Thoracic aorta (tissue), 2 donors: ENCODE results near the gene ZFYVE28. TPM values are rescaled to one million over a fixed set of nuclear protein-coding genes. Genes with fewer than 3 reads are reported as not detected.

ENCODE experiments used
- ATAC-seq: fragments of 150-250 bp; one replicate; pipeline ENCODE4 v1.8.0; 2017; ENCODE audit warnings: low read depth; ENCODE audit not compliant: insufficient number of reproducible peaks, low FRiP score
- DNase-seq: peaks from one replicate; pipeline ENCODE4 v3.0.0-alpha.2; 2020; ENCODE audit warnings: low spot score
- H3K27ac ChIP-seq, 2 donors: fragments of 200-600 bp; sonication (generic); 1 replicate in 1 of 2; 2 replicates in 1 of 2; pipeline ENCODE4 v1.5.1; 2016; ENCODE audit warnings: mild to moderate bottlenecking in 2 of 2, moderate library complexity in 2 of 2
- H3K27me3 ChIP-seq: fragments of 200-600 bp; sonication (generic); replicated peaks from 2 replicates; pipeline ENCODE4 v1.6.0; 2016; ENCODE audit warnings: mild to moderate bottlenecking; ENCODE audit not compliant: insufficient read depth
- H3K36me3 ChIP-seq: fragments of 200-600 bp; sonication (generic); one replicate; pipeline ENCODE4 v1.5.1; 2016
- H3K4me1 ChIP-seq, 2 donors: fragments of 200-600 bp; sonication (generic); 1 replicate in 1 of 2; 2 replicates in 1 of 2; pipeline versions ENCODE4 v1.5.1 to v1.6.0; 2016; ENCODE audit warnings: low read depth in 2 of 2, mild to moderate bottlenecking in 1 of 2; ENCODE audit not compliant: control insufficient read depth in 1 of 2
- H3K4me3 ChIP-seq: fragments of 200-600 bp; sonication (generic); 2 replicates; pipeline ENCODE4 v1.5.1; 2016; ENCODE audit warnings: mild to moderate bottlenecking
- H3K9me3 ChIP-seq: fragments of 200-600 bp; sonication (generic); 2 replicates; pipeline ENCODE4 v1.5.1; 2016
- total RNA-seq, 2 donors: library from RNA; depleted of rRNA; stranded (reverse); fragments of >200 nt; gene quantifications; one replicate each; pipeline versions ENCODE4 v1.1.0 to v1.2.3, GENCODE V29; 2016
- TF ChIP-seq, protein P1 (sequence below): fragments of 200-600 bp; sonication (generic); IDR thresholded peaks from one replicate; pipeline ENCODE4 v1.5.1; 2019; ENCODE audit warnings: antibody characterized with exemption

The ZFYVE28 gene
- total RNA-seq, 2 donors from 2014 or later, result 11.5 to 20.2 TPM

DNA sequence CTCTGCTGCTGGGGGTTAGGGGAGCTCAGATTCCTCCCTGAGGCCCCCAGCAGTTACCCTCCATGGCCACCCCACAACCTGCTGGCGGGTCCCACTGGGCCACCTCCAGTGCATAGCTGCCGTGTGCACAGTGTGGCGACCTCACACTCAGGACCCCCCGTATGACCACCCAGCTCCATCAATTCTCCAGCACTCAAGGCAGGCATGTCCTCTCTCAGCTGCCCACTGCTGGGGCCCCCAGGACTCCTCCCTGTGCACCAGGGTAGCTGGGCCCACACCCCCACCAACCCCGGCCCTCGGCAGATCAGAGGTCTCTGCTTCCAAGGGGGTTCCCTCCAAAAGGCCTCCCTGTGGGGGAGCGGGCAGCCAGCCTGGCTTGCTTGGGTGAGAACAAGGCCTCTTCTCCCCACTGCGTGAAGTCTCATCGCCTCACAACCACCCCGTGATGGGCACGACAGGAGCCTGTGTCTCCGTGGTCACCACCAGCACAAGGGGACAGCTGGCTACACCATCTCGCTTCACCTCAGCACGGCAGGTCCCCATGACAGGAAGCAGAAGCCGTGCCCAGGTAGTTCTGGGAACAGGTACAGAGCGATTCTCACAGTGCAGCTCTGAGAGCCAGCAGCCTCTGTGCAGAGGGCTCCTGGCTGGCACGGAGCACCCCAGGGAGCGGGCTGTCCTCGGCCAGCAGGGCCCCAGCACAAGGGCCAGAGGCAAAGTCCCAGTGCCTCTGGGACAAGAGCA is 171.9 kb downstream of the ZFYVE28 start:
- Histone ChIP-seq H3K27me3 (no peaks in the 10 kb centered on the region), H3K4me3 (no peak overlapping the region), H3K27ac (no peak overlapping the region), H3K4me1 (peaks cover 9 to 38% of the 10 kb centered on the region in 2 donors), H3K9me3 (no peaks in the 10 kb centered on the region), H3K36me3 (peaks cover 30% of the 10 kb centered on the region)
- ATAC-seq, result no peak
- DNase-seq, result no peak
- TF ChIP-seq, protein P1, sequence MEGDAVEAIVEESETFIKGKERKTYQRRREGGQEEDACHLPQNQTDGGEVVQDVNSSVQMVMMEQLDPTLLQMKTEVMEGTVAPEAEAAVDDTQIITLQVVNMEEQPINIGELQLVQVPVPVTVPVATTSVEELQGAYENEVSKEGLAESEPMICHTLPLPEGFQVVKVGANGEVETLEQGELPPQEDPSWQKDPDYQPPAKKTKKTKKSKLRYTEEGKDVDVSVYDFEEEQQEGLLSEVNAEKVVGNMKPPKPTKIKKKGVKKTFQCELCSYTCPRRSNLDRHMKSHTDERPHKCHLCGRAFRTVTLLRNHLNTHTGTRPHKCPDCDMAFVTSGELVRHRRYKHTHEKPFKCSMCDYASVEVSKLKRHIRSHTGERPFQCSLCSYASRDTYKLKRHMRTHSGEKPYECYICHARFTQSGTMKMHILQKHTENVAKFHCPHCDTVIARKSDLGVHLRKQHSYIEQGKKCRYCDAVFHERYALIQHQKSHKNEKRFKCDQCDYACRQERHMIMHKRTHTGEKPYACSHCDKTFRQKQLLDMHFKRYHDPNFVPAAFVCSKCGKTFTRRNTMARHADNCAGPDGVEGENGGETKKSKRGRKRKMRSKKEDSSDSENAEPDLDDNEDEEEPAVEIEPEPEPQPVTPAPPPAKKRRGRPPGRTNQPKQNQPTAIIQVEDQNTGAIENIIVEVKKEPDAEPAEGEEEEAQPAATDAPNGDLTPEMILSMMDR, result no peak

DNA sequence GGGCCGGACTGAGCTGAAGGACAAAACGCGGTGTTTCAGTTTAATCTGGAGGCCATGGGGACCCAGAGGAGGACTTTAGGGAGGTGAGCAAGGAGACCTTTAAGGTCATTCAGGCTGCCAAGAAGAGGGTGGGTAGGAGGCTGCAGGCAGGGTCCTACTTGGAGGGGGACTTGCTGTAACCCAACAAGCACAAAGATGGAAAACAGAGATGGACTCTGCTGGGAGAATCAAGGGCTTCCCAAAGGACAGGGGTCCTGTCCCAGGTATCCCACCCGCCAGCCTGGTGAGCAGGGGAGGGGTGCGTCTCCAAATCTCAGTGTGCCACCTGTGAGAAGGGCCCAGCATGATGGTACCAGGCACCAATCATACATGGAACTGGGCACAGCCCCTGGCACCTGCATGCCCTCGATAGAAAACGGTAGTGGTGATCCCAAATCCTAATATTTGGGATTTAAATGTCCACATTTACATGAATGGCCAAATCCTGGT is 172.6 kb downstream of the ZFYVE28 start:
- Histone ChIP-seq H3K27me3 (no peaks in the 10 kb centered on the region), H3K36me3 (peaks cover 26% of the 10 kb centered on the region), H3K4me1 (peaks cover 12 to 44% of the 10 kb centered on the region in 2 donors), H3K4me3 (no peak overlapping the region), H3K27ac (peak overlapping the region; percentile 50 to 66), H3K9me3 (no peaks in the 10 kb centered on the region)
- TF ChIP-seq, protein P1, result no peak
- no peak for ATAC-seq
- DNase-seq, result no peak

DNA sequence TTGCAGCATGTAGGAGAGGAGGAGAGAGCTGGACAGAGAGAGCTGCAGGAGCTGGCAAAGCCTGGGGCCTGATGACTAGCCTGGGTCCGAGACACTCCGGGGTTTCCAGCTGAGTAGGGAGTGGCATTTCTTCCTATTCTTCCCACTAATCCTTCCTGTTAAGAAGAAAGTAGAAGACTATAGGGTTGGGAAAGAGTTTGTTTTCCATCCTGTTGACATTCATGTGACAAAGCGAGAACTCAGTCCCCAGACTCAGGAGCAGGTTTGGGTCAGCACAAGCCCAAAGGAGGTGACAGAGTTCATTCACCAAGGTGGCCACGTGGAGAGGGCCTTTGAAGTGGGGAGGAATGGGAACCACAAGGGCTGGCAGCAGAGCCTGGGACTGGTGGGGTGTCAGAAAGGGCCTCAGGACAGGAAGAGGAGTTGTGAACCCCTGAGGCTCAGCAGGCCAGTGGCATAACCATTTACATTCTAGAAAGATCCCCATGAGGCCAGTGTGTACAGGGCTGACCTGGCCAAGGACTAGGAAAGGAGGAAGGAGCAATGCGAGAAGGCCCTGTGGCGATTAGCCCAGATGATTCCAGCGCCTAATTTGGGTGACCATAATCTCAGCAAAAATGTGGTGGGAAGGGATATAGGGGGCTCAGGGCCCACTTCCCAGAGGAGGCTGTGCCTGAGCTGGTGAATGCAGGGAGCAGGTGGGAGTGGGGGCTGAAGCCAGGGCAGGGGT is 173.2 kb downstream of the ZFYVE28 start:
- Histone ChIP-seq H3K27ac (peak overlapping the region; percentile 50 to 66), H3K9me3 (no peaks in the 10 kb centered on the region), H3K4me1 (peaks cover 18 to 50% of the 10 kb centered on the region in 2 donors), H3K27me3 (no peaks in the 10 kb centered on the region), H3K36me3 (peaks cover 20% of the 10 kb centered on the region), H3K4me3 (no peak overlapping the region)
- ATAC-seq, result no peak
- TF ChIP-seq, protein P1, result no peak
- DNase-seq, result no peak

DNA sequence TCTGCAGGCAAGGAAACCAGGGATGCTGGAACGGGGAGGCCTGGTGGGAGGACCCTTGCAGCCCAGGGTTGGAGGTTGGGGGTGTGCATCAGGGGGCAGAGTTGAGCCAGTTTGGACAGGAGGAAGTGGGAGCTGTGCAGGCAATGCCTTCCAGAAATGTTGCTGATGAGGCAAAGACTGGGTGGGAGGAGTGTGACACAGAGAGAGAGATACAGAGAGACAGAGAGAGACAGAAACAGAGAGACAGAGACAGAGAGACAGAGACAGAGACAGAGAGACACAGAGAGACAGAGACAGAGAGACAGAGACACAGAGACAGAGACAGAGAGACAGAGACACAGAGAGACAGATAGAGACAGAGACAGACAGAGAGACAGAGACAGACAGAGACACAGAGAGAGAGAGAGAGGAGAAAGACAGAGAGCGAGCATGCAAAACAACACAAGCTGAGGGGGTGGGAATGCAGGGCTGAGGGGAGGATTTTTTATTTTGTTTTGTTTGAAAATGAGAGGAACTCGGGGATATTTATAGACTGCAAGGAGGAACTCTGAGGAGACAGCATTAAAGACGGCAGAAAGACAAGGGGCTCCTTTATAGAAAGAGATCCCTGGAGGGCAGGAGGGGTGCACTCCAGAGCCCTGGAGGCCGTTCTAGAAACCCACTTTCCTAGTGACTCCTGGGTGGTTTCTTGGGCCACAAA is 174.6 kb downstream of the ZFYVE28 start:
- no peaks in the 10 kb centered on the region for H3K27me3 ChIP-seq
- H3K36me3 ChIP-seq, result peaks cover 8% of the 10 kb centered on the region
- ATAC-seq (no peak), DNase-seq (no peak)
- no peaks in the 10 kb centered on the region for H3K9me3 ChIP-seq
- peak overlapping the region; percentile 59 to 66 for H3K27ac ChIP-seq
- peaks cover 32 to 64% of the 10 kb centered on the region in 2 donors for H3K4me1 ChIP-seq
- TF ChIP-seq, protein P1, result no peak
- peak overlapping the region; percentile 22 for H3K4me3 ChIP-seq
